Renal cortex interstitium (tissue), 11 donors: Measurements from ENCODE around the gene PDZD2. TPM values are rescaled to one million over a fixed set of nuclear protein-coding genes. Genes with fewer than 3 reads are reported as not detected.
"Not testable (repeated sequence)": the region's sequence is repeated elsewhere in the genome, so short reads cannot be mapped to it uniquely, and the experiment has no call there.

ENCODE experiments used
- DNase-seq, 11 donors: peaks; one replicate each; pipeline ENCODE4 v3.0.0-alpha.2; 2013; ENCODE audit warnings: low read depth in 9 of 11, low spot score in 4 of 11; ENCODE audit errors: extremely low read depth in 1 of 11
- polyA plus RNA-seq, 3 donors: library from polyadenylated mRNA; unstranded; fragments of 120-200 nt; gene quantifications; one replicate each; pipeline ENCODE4 v1.2.1, GENCODE V29; 2013; ENCODE audit not compliant: insufficient read length in 3 of 3

PDZD2 gene
- polyA plus RNA-seq, 3 donors: 17.3 to 21.6 (median 21.2) TPM

DNA sequence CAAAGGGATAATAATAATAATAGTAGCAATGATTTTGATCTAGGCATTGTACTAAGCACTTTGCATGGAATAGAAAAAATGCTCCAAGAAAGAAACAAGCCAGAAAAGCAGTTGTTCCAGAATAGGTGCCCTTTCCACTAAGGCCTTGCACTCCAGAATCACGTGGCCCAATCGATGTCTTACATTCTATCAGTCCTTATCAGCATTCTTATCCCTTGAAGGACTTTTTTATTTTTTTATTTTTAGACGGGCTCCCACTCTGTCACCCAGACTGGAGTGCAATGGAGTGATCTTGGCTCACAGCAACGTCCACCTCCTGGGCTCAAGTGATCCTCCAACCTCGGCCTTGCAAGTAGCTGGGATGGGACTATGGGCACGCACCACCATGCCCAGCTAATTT is 36.5 kb downstream of the PDZD2 start:
- DNase-seq: no peak

DNA sequence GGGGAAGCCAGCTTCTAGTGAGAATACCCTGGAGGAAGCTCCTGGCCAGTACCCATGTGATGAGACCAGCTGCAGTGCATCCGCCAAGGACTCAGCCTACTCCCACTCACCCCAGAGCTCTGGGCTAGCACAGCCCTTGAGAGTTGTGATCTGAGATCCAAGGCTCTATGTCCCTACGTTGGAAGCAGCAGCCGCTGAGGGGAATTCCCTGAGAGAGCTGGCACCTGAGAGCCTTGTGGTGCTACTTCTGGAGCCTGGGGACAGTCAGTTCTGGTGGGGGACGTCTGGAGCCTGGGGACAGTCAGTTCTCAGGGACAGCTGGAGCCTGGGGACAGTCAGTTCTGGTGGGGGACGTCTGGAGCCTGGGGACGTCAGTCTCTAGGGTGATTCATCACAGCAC is 39.2 kb downstream of the PDZD2 start:
- no peak for DNase-seq

DNA sequence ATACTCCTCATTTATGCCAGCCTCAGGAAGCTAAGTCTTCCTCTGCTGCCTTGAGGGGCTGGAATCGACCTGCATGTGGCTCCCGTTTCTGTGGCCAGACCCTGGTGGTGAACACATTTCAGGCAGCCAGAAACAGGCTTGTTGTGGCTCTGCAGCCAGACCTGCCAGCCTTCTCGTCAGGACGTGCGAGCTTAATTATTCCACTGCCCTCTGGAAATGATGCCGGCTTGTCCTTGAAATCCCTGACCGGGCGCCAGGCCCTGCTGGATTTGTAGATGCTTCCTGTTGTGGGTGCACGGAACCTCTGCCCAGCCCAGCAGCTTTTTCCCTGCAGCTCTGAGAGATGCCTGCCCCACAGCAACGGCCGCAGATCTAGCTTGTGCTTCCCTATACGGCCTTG is 41.6 kb downstream of the PDZD2 start:
- no peak for DNase-seq

DNA sequence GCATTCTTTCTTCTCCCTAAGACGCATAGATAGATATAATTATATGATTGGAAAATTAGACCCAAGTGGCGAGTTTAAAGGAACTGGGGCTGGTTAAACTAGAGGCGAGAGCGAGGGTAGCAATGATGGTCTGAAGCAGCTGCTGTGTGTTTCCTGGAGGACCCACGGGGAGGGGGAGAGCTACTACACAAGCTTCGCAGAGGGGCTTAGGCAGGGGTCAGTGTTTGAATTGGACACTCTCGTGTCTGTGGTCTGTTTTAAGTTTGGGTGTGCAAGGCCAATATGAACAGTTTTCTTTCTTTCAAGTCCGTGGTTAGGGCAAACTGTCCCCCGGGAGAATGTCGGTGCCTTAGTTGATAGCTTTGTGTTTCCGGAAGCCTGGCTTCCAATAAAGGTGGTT is 43.1 kb downstream of the PDZD2 start:
- DNase-seq: no peak

DNA sequence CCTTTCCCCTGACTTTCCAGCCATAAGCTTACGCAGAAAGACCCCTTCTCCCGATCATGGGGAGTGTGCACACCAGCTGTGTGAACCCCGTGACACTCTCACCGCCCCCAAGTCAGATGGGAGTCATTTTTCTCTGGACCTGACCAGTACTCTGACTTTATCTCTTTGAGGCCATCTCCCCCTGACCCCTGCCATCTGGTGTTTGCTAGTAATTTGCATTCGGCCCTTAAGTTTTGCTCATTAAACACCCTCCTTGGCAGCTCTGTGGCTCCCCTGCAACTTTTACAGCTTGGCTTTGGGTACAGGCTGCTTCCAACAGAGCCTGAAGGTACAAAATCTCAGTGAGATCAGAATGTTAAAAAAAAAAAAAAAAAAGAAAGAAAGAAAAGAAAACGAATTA is 43.9 kb downstream of the PDZD2 start:
- DNase-seq: no peak

- no peak for DNase-seq
These were observed 49.7 kb downstream of the PDZD2 start for GRCh38 chr5:31688515-31689092.

DNA sequence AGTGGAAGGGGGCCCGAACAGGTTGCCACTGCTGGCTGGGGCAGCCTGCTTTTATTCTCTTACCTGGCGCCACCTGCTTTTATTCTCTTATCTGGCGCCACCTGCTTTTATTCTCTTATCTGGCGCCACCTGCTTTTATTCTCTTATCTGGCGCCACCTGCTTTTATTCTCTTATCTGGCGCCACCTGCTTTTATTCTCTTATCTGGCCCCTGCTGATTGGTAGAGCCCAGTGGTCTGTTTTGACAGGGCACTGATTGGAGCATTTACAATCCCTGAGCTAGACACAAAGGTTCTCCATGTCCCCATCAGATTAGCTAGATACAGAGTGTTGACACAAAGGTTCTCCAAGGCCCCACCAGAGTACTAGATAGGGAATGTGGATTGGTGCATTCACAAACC is 52.5 kb downstream of the PDZD2 start:
- DNase-seq: not testable (repeated sequence)

GRCh38 chr5:31692561-31693221 is 53.8 kb downstream of the PDZD2 start:
- no peak for DNase-seq

- DNase-seq: no peak
These were observed 59.7 kb downstream of the PDZD2 start for GRCh38 chr5:31698673-31699072.

GRCh38 chr5:31701642-31702299 is 62.8 kb downstream of the PDZD2 start:
- DNase-seq: no peak

- DNase-seq: peak in 9 of 11 donors; percentile 32 to 77 (median 59)
These were observed 63.8 kb downstream of the PDZD2 start for GRCh38 chr5:31702712-31703111.

GRCh38 chr5:31703757-31704156 is 64.8 kb downstream of the PDZD2 start:
- DNase-seq: no peak

GRCh38 chr5:31706186-31706585 is 67.3 kb downstream of the PDZD2 start:
- no peak for DNase-seq

GRCh38 chr5:31707329-31707728 is 68.4 kb downstream of the PDZD2 start:
- no peak for DNase-seq

GRCh38 chr5:31708089-31708488 is 69.2 kb downstream of the PDZD2 start:
- DNase-seq: no peak

DNA sequence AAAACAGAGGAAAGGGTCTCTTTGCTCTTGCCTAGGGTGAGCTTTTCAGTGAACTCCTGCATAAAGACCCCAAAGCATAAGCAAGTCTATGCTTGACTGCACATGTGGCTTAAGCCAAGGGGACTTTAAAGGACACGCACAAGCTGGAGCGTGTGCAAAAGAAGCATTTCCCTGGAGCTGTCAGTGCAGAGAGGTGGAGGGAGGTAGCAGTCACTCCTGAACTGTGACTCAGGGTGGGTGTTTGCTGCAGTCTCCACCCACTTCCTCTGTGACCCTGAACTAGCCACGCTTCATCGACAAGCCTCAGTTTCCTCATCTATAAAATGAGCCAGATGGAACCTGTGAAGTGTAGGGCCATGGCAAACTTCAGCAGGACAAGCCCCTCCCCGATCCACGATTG is 72.4 kb downstream of the PDZD2 start:
- no peak for DNase-seq

DNA sequence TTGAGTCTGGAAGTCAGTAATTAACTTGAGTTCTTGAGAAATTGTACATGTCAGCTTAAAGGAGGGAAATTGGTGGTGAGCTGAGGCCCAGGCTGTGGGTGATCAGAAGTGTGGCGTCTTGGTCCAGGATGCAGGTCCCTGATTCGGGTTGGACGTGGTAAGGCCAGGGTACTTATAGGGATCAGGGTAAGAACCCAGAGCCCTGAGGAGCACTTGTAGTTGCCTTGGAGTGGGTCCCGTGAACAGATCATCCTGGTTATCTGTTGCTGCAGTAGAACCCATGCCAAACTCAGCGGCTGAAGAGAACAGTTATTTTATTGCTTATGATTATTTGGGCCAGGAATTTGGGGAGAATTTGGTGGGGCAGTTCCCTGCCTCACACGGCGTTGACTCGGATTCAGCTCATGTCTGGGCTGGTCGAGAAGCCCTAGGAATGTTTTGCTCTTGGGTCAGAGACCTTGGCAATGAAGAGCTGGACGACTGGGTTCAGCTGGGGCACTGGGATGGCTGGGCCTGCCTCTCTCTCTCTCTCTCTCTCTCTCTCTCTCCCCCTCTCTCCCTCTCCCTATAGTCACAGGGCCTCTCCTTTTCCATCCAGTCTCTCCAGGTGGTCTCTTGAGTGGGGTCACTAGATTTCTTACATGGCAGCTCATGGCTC is 73.1 kb downstream of the PDZD2 start:
- no peak for DNase-seq

- DNase-seq: no peak
These were observed 78.6 kb downstream of the PDZD2 start for GRCh38 chr5:31717561-31717960.

GRCh38 chr5:31720004-31720403 is 81.1 kb downstream of the PDZD2 start:
- no peak for DNase-seq

GRCh38 chr5:31720811-31721345 is 81.9 kb downstream of the PDZD2 start:
- DNase-seq: no peak
